HL-60 (cell line): Measurements from ENCODE around the gene MAP2K3.

Experiments used
- CTCF ChIP-seq: IDR thresholded peaks from one replicate; pipeline ENCODE4 v1.5.1; 2011; ENCODE audit warnings: low read length, control low read depth, inconsistent platforms; ENCODE audit not compliant: insufficient read depth
- POLR2AphosphoS5 ChIP-seq: IDR thresholded peaks from 2 replicates; pipeline ENCODE4 v1.6.1; 2012; ENCODE audit warnings: low read depth

GRCh38 chr17:21345236-21345635 lies 60.7 kb downstream of the MAP2K3 start:
- TF ChIP-seq CTCF (no peak), POLR2AphosphoS5 (no peak)
